ENCODE measurements around the gene CADM2.

DNA sequence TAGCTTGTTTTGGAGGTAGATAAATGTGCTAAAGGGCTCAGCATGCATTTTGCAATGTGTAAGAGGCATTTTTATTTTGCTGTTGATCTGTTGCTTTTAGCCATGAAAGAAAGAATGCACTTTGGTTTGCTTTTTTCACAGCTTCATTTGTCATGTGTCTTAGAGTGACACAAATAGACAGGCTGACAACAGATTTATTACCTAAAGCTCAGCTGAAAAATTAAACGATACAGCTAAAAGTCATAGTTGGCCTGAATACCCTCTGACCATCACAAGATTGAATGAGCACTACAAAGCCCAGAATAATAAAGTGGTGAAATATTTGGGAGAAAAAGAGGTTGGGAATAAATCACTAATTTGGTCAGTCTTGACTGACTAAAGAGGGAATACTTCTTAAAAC lies 723.1 kb downstream of the CADM2 start:
- TF ChIP-seq POLR2A (IDR thresholded peaks at IDR 0.05; ENCODE audit: borderline replicate concordance, extremely low read depth, insufficient read depth, insufficient read length), result no peak
- TF ChIP-seq CEBPB (IDR thresholded peaks at IDR 0.05; ENCODE audit: low read depth), result no peak
- TF ChIP-seq EGR1 (IDR thresholded peaks at IDR 0.05; ENCODE audit: low read depth), result no peak
- TF ChIP-seq ZNF274 (IDR thresholded peaks at IDR 0.05; ENCODE audit: low read depth, low read length), result no peak
- TF ChIP-seq CTCF (IDR thresholded peaks at IDR 0.05 in 2 of 3, conservative IDR thresholded peaks at IDR 0.05 in 1 of 3; ENCODE audit: borderline replicate concordance in 1 of 3, insufficient read depth in 1 of 3, low read depth in 2 of 3, low read length in 2 of 3), result no peak
